Endodermal cell (in vitro differentiated cells): ENCODE measurements around the gene RAD54L2. TPM values are rescaled to one million over a fixed set of nuclear protein-coding genes. Genes with fewer than 3 reads are reported as not detected.
A peak's percentile ranks its signal among the peaks of the same experiment; 100 is the strongest.

Experiments
- DNase-seq: peaks from one replicate; pipeline ENCODE4 v3.0.0-alpha.2; 2017
- H3K27ac ChIP-seq: 2 replicates; pipeline ENCODE4 v1.5.1; 2013; ENCODE audit warnings: mild to moderate bottlenecking, low read depth, low read length, moderate library complexity
- H3K27me3 ChIP-seq: 2 replicates; pipeline ENCODE4 v1.6.1; 2013; ENCODE audit warnings: mild to moderate bottlenecking, low read length, moderate library complexity; ENCODE audit not compliant: insufficient read depth, control insufficient read depth, poor library complexity, severe bottlenecking
- H3K36me3 ChIP-seq: 2 replicates; pipeline ENCODE4 v1.7.0; 2013; ENCODE audit warnings: mild to moderate bottlenecking, low read length, moderate library complexity; ENCODE audit not compliant: control insufficient read depth, insufficient read depth
- H3K4me1 ChIP-seq: one replicate; pipeline ENCODE4 v1.7.0; 2013; ENCODE audit warnings: low read length; ENCODE audit not compliant: control insufficient read depth, insufficient read depth
- H3K4me3 ChIP-seq: 2 replicates; pipeline ENCODE4 v1.5.1; 2013; ENCODE audit warnings: mild to moderate bottlenecking, low read length, moderate library complexity
- H3K9ac ChIP-seq: 2 replicates; pipeline ENCODE4 v1.6.1; 2013; ENCODE audit warnings: mild to moderate bottlenecking, low read length, moderate library complexity; ENCODE audit not compliant: poor library complexity, severe bottlenecking; ENCODE audit errors: extremely low read depth
- H3K9me3 ChIP-seq: 2 replicates; pipeline ENCODE4 v1.6.1; 2013; ENCODE audit warnings: mild to moderate bottlenecking, low read length, moderate library complexity; ENCODE audit not compliant: control insufficient read depth
- H3K27ac Mint-ChIP-seq: 2 replicates; pipeline ENCODE4 v1.8.0; 2020; ENCODE audit warnings: mixed read lengths
- H3K27me3 Mint-ChIP-seq: 2 replicates; pipeline ENCODE4 v1.8.0; 2021; ENCODE audit warnings: mild to moderate bottlenecking, mixed read lengths; ENCODE audit not compliant: insufficient read depth
- H3K36me3 Mint-ChIP-seq: 2 replicates; pipeline ENCODE4 v1.8.0; 2020; ENCODE audit warnings: low read depth, mixed read lengths
- H3K4me1 Mint-ChIP-seq: 2 replicates; pipeline ENCODE4 v1.8.0; 2020; ENCODE audit warnings: mixed read lengths
- H3K4me3 Mint-ChIP-seq: 2 replicates; pipeline ENCODE4 v1.8.0; 2020; ENCODE audit warnings: mild to moderate bottlenecking, moderate library complexity, mixed read lengths
- H3K9me3 Mint-ChIP-seq: 2 replicates; pipeline ENCODE4 v1.8.0; 2020; ENCODE audit warnings: mild to moderate bottlenecking, mixed read lengths
- CTCF ChIP-seq: fragments of 200-600 bp; sonication (generic); conservative IDR thresholded peaks from 2 replicates; pipeline ENCODE4 v1.5.0; 2021; ENCODE audit warnings: antibody characterized with exemption, mild to moderate bottlenecking
- WGBS, 2 experiments: methylation state at CpG; one replicate each; pipeline versions ENCODE4 v1.1.5 to v1.1.7; 2013; ENCODE audit warnings: missing lambda C conversion rate in 2 of 2, mixed read lengths in 1 of 2; ENCODE audit not compliant: insufficient coverage in 1 of 2, insufficient read length in 1 of 2; 5-methylcytosine and 5-hydroxymethylcytosine counted together
- total RNA-seq, 2 donors: library from RNA; stranded (reverse); fragmentation: NEBNext Ultra II Directional in 1 of 2; extraction: Animal tissue kit (Norgen Biotek cat#: 25700) in 1 of 2; gene quantifications; 2 replicates in 1 of 2; 3 replicates in 1 of 2; pipeline ENCODE4 v1.2.1, GENCODE V29; 2021

Gene RAD54L2
- total RNA-seq, 2 donors from 2014 or later, result 54.1 to 56.4 TPM

DNA sequence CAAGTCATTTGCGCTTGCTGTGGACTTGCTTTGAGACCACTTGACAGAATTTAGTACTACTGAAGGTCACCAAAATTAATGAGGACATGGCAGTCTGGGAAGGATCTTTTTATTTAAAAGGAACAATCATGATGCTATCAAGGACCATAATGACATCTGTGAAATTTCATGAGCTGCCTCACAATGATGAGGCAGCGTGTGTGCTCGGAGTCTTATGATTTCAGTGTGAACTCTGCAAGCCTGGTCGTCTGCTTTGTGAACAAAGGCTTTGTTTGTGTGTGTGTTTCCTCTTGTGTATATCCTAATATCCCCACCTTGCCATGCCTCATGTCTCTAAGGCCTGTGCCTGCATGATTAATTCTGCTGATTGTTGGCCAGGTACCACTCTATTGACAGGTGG is 46.7 kb downstream of the RAD54L2 start:
- Histone ChIP-seq H3K4me3 (no peak overlapping the region), H3K36me3 (peaks cover 13% of the 10 kb centered on the region), H3K27ac (no peak overlapping the region), H3K4me1 (no peaks in the 10 kb centered on the region), H3K9ac (no peak overlapping the region), H3K27me3 (no peaks in the 10 kb centered on the region), H3K9me3 (no peaks in the 10 kb centered on the region)
- WGBS, 2 experiments, result 90 to 96% methylated on average over 3 to 4 of the region's 4 CpGs
- Mint-ChIP-seq H3K36me3 (peaks cover 30% of the 10 kb centered on the region), H3K4me1 (peaks cover 39% of the 10 kb centered on the region), H3K27me3 (no peaks in the 10 kb centered on the region), H3K27ac (no peak overlapping the region), H3K4me3 (no peak overlapping the region), H3K9me3 (no peaks in the 10 kb centered on the region)
- no peak for DNase-seq
- TF ChIP-seq CTCF, result no peak

- Histone ChIP-seq H3K27me3 (no peaks in the 10 kb centered on the region), H3K9me3 (no peaks in the 10 kb centered on the region), H3K27ac (no peak overlapping the region), H3K36me3 (peaks cover 20% of the 10 kb centered on the region), H3K4me3 (peak overlapping the region; percentile 32), H3K9ac (no peak overlapping the region), H3K4me1 (no peaks in the 10 kb centered on the region)
- no peaks in the 10 kb centered on the region for H3K27me3 Mint-ChIP-seq
- WGBS, 2 experiments, result 95 to 100% methylated on average over 1 to 3 of the region's 3 CpGs
- H3K36me3 Mint-ChIP-seq, result peaks cover 37% of the 10 kb centered on the region
- no peak for TF ChIP-seq CTCF
- no peak overlapping the region for H3K4me3 Mint-ChIP-seq
- no peak for DNase-seq
- H3K9me3 Mint-ChIP-seq, result no peaks in the 10 kb centered on the region
- H3K4me1 Mint-ChIP-seq, result peaks cover 36% of the 10 kb centered on the region
- no peak overlapping the region for H3K27ac Mint-ChIP-seq
Observed at GRCh38 chr3:51585871-51586270, 47.4 kb downstream of the RAD54L2 start.

Other genes starting within 250 kb of the RAD54L2 start
- 100 to 1,000 TPM; 153 to 225 TPM for gene MANF, start 153.4 kb upstream of the RAD54L2 start, total RNA-seq
- gene RBM15B, start 147.4 kb upstream of the RAD54L2 start, total RNA-seq, result 10 to 100 TPM; 49.5 to 58.2 TPM
- 10 to 100 TPM; 24.9 to 27.1 TPM for gene DCAF1, start 38.7 kb upstream of the RAD54L2 start, total RNA-seq
- 10 to 100 TPM; 21.1 to 24.9 TPM for gene TEX264, start 132.5 kb downstream of the RAD54L2 start, total RNA-seq
- 1 to 10 TPM; 3.9 to 7.4 TPM for gene GRM2, start 168.3 kb downstream of the RAD54L2 start, total RNA-seq
- not detected for gene IQCF6, start 240.5 kb downstream of the RAD54L2 start, total RNA-seq